GM19455 (cell line): ENCODE measurements around the gene DDX31.

ENCODE experiments used
- ATAC-seq: cut with Tn5 transposase; IDR thresholded peaks from one replicate; pipeline ENCODE4 v1.9.1; 2021; ENCODE audit not compliant: unreplicated experiment

The DDX31 gene

DNA sequence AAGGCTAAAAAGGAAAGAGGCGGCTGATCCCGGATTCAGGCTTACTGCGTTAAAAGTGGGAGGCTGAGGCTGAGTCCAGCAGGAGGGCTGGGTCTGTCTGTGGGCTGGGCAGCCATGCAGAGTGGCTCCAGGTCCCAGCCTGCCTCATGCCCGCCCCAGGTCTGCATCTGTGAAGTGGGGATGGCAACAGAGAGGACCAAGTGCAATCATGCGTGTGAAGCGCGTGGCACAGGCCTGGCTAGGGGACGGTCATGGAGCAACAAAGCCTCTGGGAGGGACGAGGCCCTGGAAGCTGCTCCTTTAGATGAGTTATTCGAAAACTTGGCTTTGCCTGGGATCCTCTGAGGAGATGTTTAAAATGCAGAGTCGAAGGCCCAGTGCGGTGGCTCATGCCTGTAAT, 117.7 kb downstream of the DDX31 start:
- no peak for ATAC-seq

DNA sequence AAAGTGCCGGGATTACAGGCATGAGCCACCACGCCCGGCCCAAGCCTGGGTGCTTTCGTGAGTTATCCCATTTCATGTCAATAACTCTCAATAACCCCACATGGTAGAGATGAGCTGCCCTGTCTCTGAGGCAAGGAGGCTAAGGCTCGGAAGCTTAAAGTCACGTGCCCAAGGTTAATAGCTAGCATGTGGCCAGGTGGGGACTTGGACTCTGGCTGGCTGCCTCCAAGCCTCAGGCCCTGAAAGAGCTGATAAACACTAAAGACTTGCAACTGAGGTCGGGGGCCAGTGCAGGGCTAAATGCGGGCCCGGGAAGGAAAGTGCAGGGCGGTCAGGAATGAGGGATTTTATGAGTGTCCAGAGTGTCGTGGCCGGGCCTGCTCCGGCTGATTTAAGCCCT, 118.2 kb downstream of the DDX31 start:
- ATAC-seq, result no peak

DNA sequence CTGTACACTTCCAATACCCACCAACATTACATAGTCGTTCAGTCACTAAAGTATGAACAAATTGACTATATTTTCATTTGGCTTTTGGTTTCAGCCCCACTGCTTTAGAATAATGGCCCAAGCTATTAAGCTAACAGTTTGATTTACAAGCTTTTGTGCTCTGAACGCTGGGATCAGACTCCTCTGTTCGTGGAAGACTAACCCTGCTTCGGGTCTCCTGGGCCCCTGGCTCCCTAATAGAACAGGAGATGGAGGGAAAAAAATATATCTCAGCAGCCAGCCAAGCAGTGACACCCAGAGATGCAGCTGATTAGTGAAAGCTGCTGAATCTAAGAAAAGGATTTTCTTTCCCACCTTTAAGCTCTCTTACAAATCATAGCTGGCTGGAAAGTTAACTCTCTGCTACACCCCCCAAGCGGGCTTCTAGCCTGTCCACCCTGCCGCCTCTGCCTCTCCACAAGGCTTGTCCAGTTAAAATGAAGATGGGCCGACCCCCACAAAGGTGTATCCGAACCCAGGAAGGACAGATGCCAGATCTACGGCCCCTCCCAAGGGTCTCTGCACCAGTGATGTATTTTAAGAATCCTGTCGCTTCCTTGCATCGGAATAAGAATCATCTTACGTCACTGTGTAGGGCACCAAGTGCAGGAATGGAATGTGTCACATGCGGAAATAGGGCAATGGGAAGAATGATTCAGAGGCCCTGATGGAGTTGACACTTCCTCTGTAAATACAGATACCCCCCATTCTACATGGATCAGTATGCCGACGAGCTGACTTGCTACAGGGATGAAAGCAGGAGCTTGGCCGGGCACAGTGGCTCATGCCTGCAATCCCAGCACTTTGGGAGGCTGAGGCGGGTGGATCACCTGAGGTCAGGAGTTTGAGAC, 120.8 kb downstream of the DDX31 start:
- ATAC-seq, result no peak

DNA sequence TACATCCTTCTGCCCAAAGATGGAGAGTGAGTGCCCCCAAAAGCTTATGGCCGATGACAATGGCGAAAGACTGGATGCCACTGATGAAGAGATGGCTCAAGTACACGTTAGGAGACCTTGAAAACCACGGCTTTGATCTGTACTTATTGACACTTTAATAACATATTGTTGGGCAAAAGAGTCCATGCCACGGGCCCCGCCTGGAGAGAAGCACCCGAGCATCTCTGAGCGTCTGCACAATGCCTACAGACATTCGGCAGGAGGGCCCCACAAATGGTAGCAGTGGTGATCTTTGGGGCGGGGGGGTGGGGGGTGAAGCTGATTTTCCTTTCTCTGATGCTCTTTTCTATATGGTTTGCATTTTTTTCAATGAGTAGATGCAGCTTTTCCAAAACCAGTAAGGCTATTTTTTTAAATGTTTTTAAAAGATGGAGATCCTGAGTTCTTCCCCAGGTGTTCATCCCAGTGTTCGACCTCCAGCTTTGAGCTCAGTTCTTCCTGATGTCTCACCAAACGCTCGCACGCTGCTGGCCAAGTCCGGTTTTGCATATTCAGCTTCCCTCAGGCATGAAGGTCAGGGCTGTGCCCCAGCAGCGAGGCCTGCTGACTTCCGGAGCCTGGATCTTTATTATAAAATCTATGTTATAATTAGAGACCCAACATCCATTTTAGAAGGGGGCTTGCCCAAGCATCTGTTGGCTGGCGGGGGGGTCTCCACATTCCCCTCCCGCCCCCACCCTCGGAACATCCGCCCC, 121.6 kb downstream of the DDX31 start:
- ATAC-seq, result no peak

DNA sequence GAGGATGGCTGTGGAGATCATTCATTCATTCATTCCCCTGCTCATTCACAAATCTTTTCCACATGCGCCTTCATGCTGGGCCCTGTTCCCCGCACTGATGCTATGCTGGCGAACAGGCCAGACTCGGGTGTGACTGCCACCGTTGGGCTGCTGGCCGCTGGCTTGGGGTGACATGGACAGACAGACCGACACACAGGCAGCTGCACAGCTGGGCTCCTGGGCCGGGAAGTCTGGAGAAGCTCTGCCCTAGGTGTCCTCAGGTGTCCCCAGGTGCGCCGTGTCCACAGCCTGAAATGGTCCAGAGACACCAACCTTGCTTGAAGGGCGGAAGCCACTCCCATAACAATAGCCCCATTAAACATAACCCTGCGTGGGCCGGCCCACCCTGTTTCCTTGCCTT, 122.3 kb downstream of the DDX31 start:
- no peak for ATAC-seq

DNA sequence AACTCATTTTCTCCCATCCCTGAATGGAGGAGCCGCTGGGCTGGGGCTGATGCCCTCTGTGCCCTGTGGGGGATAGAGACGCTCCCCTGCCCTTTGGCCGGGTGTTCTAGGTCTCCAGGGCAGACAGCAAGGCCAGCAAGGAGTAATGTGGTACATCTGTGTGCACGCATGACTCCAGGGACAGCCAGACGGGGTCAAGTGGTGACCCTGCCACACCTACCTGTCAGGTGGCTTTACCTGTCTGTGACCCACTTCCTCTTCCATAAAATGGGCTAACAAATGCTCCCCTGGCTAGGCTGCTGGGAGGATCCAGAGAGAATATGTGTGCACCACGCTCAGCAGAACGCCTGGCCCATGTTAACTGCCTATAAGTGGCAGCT, 122.7 kb downstream of the DDX31 start:
- ATAC-seq, result no peak

DNA sequence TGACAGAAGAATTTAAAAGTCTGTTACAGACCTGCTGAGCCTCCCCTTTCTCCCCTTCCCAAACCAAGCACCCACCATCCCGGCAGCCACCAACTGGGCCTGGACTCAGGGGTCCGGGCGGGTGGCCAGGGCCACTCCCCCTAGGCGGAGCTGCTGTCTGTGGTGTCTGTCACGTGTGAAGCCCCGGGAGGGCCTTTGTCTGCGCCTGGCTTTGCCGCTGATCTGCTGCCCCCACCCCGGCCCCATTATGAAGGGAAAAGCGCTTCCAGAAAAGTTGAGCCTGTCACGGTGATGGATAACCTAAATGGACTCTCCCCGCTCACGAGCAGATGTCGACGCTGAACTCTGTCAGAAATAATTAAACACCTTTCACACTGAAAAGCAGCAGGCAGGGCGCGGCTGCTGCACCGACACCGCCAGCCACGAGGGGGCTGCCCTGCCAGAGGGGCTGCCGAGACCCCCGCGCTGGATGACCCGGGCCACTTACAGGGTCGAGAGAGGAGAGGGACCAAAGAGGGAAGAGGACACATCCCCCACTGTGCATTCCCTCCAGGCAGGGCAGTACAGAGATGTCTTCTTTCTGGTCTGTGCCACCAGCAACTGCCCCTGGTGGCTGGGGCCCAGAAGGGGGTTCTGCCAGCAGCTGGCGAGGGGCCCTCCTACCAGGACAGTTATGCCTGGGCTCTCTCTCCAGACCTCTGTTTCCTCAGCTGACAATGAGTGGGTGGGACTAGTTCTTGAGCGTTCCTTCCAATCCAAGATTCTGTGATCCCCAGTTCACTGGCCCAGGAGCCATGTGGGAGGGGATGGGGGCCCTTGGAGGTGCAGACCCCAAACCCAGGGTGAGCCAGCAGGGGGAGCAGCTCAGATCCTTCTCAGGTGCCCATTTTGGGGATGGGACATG, 123.4 kb downstream of the DDX31 start:
- no peak for ATAC-seq

DNA sequence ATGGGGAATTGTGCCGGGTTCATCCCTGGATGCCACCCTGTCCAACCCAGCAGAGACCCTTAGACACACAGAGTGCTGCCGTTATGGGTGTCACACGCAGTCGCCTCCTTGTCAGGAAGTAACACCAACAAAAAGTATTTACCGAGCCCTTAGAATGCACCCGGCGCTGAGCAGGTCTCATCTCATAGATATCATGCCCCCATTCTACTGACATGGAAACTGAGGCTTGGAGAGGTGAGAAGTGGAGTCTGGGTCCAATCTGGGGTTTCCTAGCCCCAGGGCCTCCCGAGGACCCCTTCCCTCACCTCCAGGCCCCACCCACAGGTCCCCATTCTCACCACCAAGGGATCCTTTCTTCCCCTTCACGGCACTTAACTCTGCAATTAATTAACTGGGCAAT, 124.2 kb downstream of the DDX31 start:
- no peak for ATAC-seq

DNA sequence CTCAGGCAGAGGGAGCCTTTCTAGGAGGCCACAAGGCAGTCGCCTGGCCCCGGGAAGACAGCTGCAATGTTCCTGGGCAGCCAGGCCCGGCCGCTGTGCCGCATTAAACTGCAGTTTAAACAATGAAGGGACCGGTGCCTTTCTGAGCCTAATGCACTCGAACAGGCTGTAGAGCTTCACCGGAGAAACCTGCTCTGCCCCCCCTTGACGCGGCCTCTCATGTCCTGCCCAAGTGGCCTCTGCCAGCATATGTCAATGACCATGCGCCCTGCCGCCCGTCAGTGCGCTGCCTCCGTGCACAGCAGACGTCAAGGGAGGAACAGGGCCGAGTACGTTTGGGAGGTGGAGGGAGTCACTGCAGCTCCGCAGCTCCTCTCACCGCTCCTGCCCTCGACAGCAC, 125.8 kb downstream of the DDX31 start:
- no peak for ATAC-seq

DNA sequence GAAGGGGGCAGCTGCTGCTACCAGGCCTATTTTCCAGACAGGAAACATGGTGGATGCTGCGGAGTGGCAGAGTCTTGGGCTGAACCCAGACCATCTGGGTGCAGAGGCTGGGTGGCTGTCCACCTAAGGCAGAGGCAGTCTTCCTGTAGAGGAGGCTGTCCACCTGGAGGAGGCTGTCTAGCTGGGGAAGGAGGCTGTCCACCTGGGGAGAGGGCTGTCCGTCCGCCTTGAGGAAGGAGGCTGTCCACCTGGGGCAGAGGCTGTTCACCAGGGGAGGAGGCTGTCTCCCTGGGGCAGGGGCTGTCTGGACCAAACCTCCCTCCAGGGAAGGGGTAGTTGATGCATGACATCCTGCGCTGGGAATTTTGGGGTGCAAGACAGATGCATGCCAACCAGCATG, 126.5 kb downstream of the DDX31 start:
- no peak for ATAC-seq
